ENCODE results near the gene BICC1. TPM values are rescaled to one million over a fixed set of nuclear protein-coding genes. Genes with fewer than 3 reads are reported as not detected.
A peak's percentile ranks its signal among the peaks of the same experiment; 100 is the strongest.

Gene BICC1
- total RNA-seq, 1 experiment from 2014 or later = 70.2 TPM

GRCh38 chr10:58653139-58653538 lies 140.5 kb downstream of the BICC1 start:
- no peak overlapping the region for H3K4me3 Mint-ChIP-seq (ENCODE audit: low read depth, unreplicated experiment)
- no peaks in the 10 kb centered on the region for H3K9me3 Mint-ChIP-seq (ENCODE audit: low read depth, unreplicated experiment)
- CTCF ChIA-PET = interaction anchor here (0.6 to 0.9 kb wide), 2 partner anchors 9 to 11 kb away, joined by 3 to 6 read pairs; no protein-coding TSS in a partner anchor
- peaks cover 24% of the 10 kb centered on the region for H3K4me1 Mint-ChIP-seq (ENCODE audit: low read depth, unreplicated experiment)
- no peaks in the 10 kb centered on the region for H3K27me3 Mint-ChIP-seq (ENCODE audit: unreplicated experiment)
- BruUV-seq (replicated peaks) = no TSS peak
- DNase-seq = no peak
- no peak for TF ChIP-seq CTCF (IDR thresholded peaks at IDR 0.05; ENCODE audit: unreplicated experiment)
- intact Hi-C loops (cut with micrococcal nuclease; ENCODE audit: unreplicated experiment) = no loop called here
- peaks cover 9% of the 10 kb centered on the region for H3K36me3 Mint-ChIP-seq (ENCODE audit: insufficient read depth, unreplicated experiment)
- H3K27ac Mint-ChIP-seq (ENCODE audit: unreplicated experiment) = no peak overlapping the region

DNA sequence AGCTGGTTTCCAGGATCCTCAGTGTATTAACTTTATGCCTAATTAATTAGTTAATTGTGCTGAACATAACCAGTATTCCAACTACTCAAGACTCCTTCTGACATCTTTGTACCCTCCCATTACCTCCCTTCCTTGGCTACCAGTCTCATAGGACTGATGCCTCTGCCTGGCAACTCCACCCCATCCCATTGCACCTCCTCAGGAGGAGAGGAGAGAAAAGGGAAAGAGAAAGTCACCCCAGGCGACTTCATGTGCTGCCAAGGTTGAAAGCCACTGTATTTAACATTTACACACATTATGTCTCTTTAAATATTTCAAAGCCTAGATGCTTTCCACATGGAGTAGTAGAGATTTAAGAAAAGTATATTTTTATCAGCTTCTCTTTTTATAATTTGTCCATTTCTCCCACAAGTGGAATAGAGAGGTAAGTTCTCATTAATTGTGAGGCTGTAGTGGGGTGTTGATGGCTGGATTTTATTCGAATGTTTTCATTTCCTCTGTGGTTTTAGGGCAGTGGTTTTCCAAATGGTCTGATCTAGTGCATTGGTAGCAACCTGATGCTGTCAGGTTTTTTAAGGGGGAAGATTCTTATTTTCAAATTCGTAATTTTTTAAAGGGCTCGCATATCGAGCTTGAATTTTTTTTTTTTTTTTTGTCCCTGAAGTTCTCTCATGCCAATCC lies 148.0 kb downstream of the BICC1 start:
- TF ChIP-seq CTCF (IDR thresholded peaks at IDR 0.05; ENCODE audit: unreplicated experiment) = no peak
- no peaks in the 10 kb centered on the region for H3K27me3 Mint-ChIP-seq (ENCODE audit: unreplicated experiment)
- CTCF ChIA-PET = interaction anchor here (0.6 to 1.2 kb wide), 2 partner anchors 16 to 103 kb away, joined by 3 to 4 read pairs; no protein-coding TSS in a partner anchor
- H3K9me3 Mint-ChIP-seq (ENCODE audit: low read depth, unreplicated experiment) = peaks cover 15% of the 10 kb centered on the region
- no TSS peak for BruUV-seq (replicated peaks)
- no peak overlapping the region for H3K4me3 Mint-ChIP-seq (ENCODE audit: low read depth, unreplicated experiment)
- intact Hi-C loops (cut with micrococcal nuclease; ENCODE audit: unreplicated experiment) = loop anchor here (10.0 kb wide), 2 partner anchors 106 to 226 kb away; no protein-coding TSS in a partner anchor
- peaks cover 53% of the 10 kb centered on the region for H3K4me1 Mint-ChIP-seq (ENCODE audit: low read depth, unreplicated experiment)
- peak overlapping the region; percentile 16 for H3K27ac Mint-ChIP-seq (ENCODE audit: unreplicated experiment)
- peaks cover 25% of the 10 kb centered on the region for H3K36me3 Mint-ChIP-seq (ENCODE audit: insufficient read depth, unreplicated experiment)
- no peak for DNase-seq

GRCh38 chr10:58661336-58661735 lies 148.7 kb downstream of the BICC1 start:
- DNase-seq = no peak
- no TSS peak for BruUV-seq (replicated peaks)
- no peak for TF ChIP-seq CTCF (IDR thresholded peaks at IDR 0.05; ENCODE audit: unreplicated experiment)
- Mint-ChIP-seq H3K27ac (ENCODE audit: unreplicated experiment) (peak overlapping the region; percentile 73), H3K27me3 (ENCODE audit: unreplicated experiment) (no peaks in the 10 kb centered on the region), H3K9me3 (ENCODE audit: low read depth, unreplicated experiment) (peaks cover 15% of the 10 kb centered on the region), H3K4me3 (ENCODE audit: low read depth, unreplicated experiment) (no peak overlapping the region), H3K4me1 (ENCODE audit: low read depth, unreplicated experiment) (peaks cover 58% of the 10 kb centered on the region), H3K36me3 (ENCODE audit: insufficient read depth, unreplicated experiment) (peaks cover 28% of the 10 kb centered on the region)
- CTCF ChIA-PET = interaction anchor here (0.6 to 1.2 kb wide), 3 partner anchors 12 to 1076 kb away, joined by 3 to 6 read pairs (median 4); no protein-coding TSS in a partner anchor
- intact Hi-C loops (cut with micrococcal nuclease; ENCODE audit: unreplicated experiment) = loop anchor here (10.0 kb wide), 2 partner anchors 107 to 227 kb away; no protein-coding TSS in a partner anchor

DNA sequence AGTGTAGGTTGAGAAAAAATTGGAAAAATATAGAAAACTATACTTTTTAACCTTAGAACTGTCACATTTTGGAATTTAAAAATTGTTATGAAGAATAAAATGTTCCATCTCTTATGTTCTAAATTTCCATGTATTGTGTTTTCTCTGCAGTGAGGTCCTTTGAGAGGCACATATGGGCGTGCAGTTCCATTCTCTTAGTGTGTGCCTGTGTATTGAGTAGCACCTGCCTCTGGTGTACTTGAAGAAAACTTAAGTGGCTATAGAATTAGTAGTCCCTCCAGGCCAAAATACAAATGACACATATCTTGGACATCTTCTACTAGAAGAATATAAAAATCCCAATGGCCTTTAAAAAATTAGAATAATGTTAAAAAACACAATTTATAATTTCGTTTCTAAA lies 149.2 kb downstream of the BICC1 start:
- CTCF ChIA-PET = interaction anchor here (0.6 to 1.2 kb wide), 4 partner anchors 12 to 1075 kb away, joined by 3 to 6 read pairs (median 4); no protein-coding TSS in a partner anchor
- TF ChIP-seq CTCF (IDR thresholded peaks at IDR 0.05; ENCODE audit: unreplicated experiment) = no peak
- H3K36me3 Mint-ChIP-seq (ENCODE audit: insufficient read depth, unreplicated experiment) = peaks cover 24% of the 10 kb centered on the region

More for the DNA sequence above, 149.2 kb downstream of the BICC1 start:
- Mint-ChIP-seq H3K9me3 (ENCODE audit: low read depth, unreplicated experiment) (peaks cover 15% of the 10 kb centered on the region), H3K27ac (ENCODE audit: unreplicated experiment) (peak overlapping the region; percentile 73), H3K4me3 (ENCODE audit: low read depth, unreplicated experiment) (no peak overlapping the region), H3K27me3 (ENCODE audit: unreplicated experiment) (no peaks in the 10 kb centered on the region), H3K4me1 (ENCODE audit: low read depth, unreplicated experiment) (peaks cover 60% of the 10 kb centered on the region)
- no TSS peak for BruUV-seq (replicated peaks)
- no peak for DNase-seq
- intact Hi-C loops (cut with micrococcal nuclease; ENCODE audit: unreplicated experiment) = loop anchor here (10.0 kb wide), 2 partner anchors 107 to 227 kb away; no protein-coding TSS in a partner anchor
